Caco-2 (cell line): ENCODE results near the gene GAS5. TPM values are rescaled to one million over a fixed set of nuclear protein-coding genes. Genes with fewer than 3 reads are reported as not detected.
"Not testable (repeated sequence)": the region's sequence is repeated elsewhere in the genome, so short reads cannot be mapped to it uniquely, and the experiment has no call there.

Source experiments
- BruUV-seq: library from RNA; stranded (reverse); fragments of 400-500 nt; replicated peaks from 2 replicates; lab custom pipeline; 2021; lab: Mats Ljungman, UMichigan
- CTCF ChIA-PET: fragments of 300-600 bp; sonication (Branson Sonifier 250); formaldehyde crosslinking; loops from one replicate; lab custom pipeline; 2022; ENCODE audit warnings: antibody characterized with exemption; lab: Charles Lee
- POLR2A ChIA-PET: fragments of 300-600 bp; sonication (Branson Sonifier 250); formaldehyde crosslinking; loops from one replicate; lab custom pipeline; 2022; ENCODE audit warnings: antibody characterized with exemption; lab: Charles Lee
- DNase-seq, 2 experiments: peaks; one replicate each; pipeline versions ENCODE4 v3.0.0 to v3.0.0-alpha.2; 2020 to 2022
- H3K27me3 ChIP-seq: replicated peaks from 2 replicates; pipeline ENCODE4 v1.6.0; 2011; ENCODE audit warnings: low read length; ENCODE audit not compliant: control insufficient read depth, insufficient read depth
- H3K36me3 ChIP-seq: 2 replicates; pipeline ENCODE4 v1.5.1; 2011; ENCODE audit warnings: low read length; ENCODE audit not compliant: control insufficient read depth, insufficient read depth
- H3K4me1 ChIP-seq: fragments of 250-450 bp; sonication (Bioruptor Pico); 2 replicates; pipeline ENCODE4 v1.5.1; 2020; ENCODE audit warnings: mild to moderate bottlenecking
- H3K4me3 ChIP-seq: 2 replicates; pipeline ENCODE4 v1.5.1; 2011; ENCODE audit warnings: low read depth, mild to moderate bottlenecking, control low read depth, low read length
- H3K9me3 ChIP-seq: fragments of 250-450 bp; sonication (Bioruptor Pico); 2 replicates; pipeline ENCODE4 v1.5.1; 2020; ENCODE audit warnings: mild to moderate bottlenecking, moderate library complexity
- H3K27ac Mint-ChIP-seq: one replicate; pipeline ENCODE4 v1.8.0; 2022; ENCODE audit warnings: mixed read lengths; ENCODE audit not compliant: unreplicated experiment
- H3K27me3 Mint-ChIP-seq: one replicate; pipeline ENCODE4 v1.8.0; 2022; ENCODE audit warnings: mixed read lengths; ENCODE audit not compliant: insufficient read depth, unreplicated experiment
- H3K36me3 Mint-ChIP-seq: one replicate; pipeline ENCODE4 v1.8.0; 2022; ENCODE audit warnings: mild to moderate bottlenecking, mixed read lengths; ENCODE audit not compliant: insufficient read depth, unreplicated experiment
- H3K4me1 Mint-ChIP-seq: one replicate; pipeline ENCODE4 v1.8.0; 2022; ENCODE audit warnings: low read depth, mixed read lengths; ENCODE audit not compliant: unreplicated experiment
- H3K4me3 Mint-ChIP-seq: one replicate; pipeline ENCODE4 v1.8.0; 2022; ENCODE audit warnings: mild to moderate bottlenecking, moderate library complexity, mixed read lengths; ENCODE audit not compliant: unreplicated experiment
- H3K9me3 Mint-ChIP-seq: one replicate; pipeline ENCODE4 v1.8.0; 2022; ENCODE audit warnings: mixed read lengths; ENCODE audit not compliant: unreplicated experiment
- intact Hi-C: fragments of 100-400 bp; cut with micrococcal nuclease; formaldehyde crosslinking; loops from one replicate; pipeline ENCODE4 v1.10.0; 2022; ENCODE audit not compliant: unreplicated experiment
- total RNA-seq: library from RNA; stranded (reverse); gene quantifications from 2 replicates; pipeline ENCODE4 v1.2.3, GENCODE V29; 2022
- TF ChIP-seq, protein P1 (sequence below), 2 experiments: fragments of 200-600 bp in 1 of 2; IDR thresholded peaks; 1 replicate in 1 of 2; 2 replicates in 1 of 2; pipeline versions ENCODE4 v1.5.1 to v1.8.0; 2011 to 2022; ENCODE audit warnings: antibody characterized with exemption in 1 of 2, control low read depth in 1 of 2, inconsistent platforms in 1 of 2, low read depth in 1 of 2, low read length in 1 of 2, mild to moderate bottlenecking in 1 of 2, moderate library complexity in 1 of 2; ENCODE audit not compliant: insufficient read depth in 1 of 2, severe bottlenecking in 1 of 2, unreplicated experiment in 1 of 2

GAS5 gene
- total RNA-seq, 1 experiment from 2014 or later, result 641 TPM

GRCh38 chr1:173884701-173885100, 16.9 kb upstream of the GAS5 start:
- no peaks in the 10 kb centered on the region for H3K36me3 Mint-ChIP-seq
- no peak overlapping the region for H3K4me3 Mint-ChIP-seq
- ChIA-PET CTCF (no interaction called here), POLR2A (no interaction called here)
- H3K27me3 ChIP-seq, result no peaks in the 10 kb centered on the region
- H3K4me1 Mint-ChIP-seq, result peaks cover 8% of the 10 kb centered on the region
- TF ChIP-seq, protein P1, sequence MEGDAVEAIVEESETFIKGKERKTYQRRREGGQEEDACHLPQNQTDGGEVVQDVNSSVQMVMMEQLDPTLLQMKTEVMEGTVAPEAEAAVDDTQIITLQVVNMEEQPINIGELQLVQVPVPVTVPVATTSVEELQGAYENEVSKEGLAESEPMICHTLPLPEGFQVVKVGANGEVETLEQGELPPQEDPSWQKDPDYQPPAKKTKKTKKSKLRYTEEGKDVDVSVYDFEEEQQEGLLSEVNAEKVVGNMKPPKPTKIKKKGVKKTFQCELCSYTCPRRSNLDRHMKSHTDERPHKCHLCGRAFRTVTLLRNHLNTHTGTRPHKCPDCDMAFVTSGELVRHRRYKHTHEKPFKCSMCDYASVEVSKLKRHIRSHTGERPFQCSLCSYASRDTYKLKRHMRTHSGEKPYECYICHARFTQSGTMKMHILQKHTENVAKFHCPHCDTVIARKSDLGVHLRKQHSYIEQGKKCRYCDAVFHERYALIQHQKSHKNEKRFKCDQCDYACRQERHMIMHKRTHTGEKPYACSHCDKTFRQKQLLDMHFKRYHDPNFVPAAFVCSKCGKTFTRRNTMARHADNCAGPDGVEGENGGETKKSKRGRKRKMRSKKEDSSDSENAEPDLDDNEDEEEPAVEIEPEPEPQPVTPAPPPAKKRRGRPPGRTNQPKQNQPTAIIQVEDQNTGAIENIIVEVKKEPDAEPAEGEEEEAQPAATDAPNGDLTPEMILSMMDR (IDR thresholded peaks at IDR 0.05; ENCODE audit: insufficient read depth in 1 of 2, low read depth in 1 of 2, low read length in 1 of 2, severe bottlenecking in 1 of 2, unreplicated experiment in 1 of 2), result no peak
- no peak overlapping the region for H3K4me3 ChIP-seq
- H3K9me3 Mint-ChIP-seq, result no peaks in the 10 kb centered on the region
- intact Hi-C loops, result no loop called here
- no TSS peak for BruUV-seq
- H3K36me3 ChIP-seq, result no peaks in the 10 kb centered on the region; the same call in 1 of the 2 replicates
- DNase-seq, result no peak
- no peaks in the 10 kb centered on the region for H3K9me3 ChIP-seq
- H3K27me3 Mint-ChIP-seq, result no peaks in the 10 kb centered on the region
- H3K4me1 ChIP-seq, result peaks cover 5% of the 10 kb centered on the region; the same call in 1 of the 2 replicates
- H3K27ac Mint-ChIP-seq, result no peak overlapping the region

- H3K36me3 ChIP-seq, BruUV-seq, H3K36me3 Mint-ChIP-seq, DNase-seq, H3K4me3 Mint-ChIP-seq, intact Hi-C loops, H3K27ac Mint-ChIP-seq, H3K9me3 ChIP-seq, H3K27me3 ChIP-seq, H3K9me3 Mint-ChIP-seq, H3K27me3 Mint-ChIP-seq, H3K4me3 ChIP-seq, CTCF ChIA-PET, H3K4me1 ChIP-seq, H3K4me1 Mint-ChIP-seq: not testable (repeated sequence)
- POLR2A ChIA-PET, result interaction anchor here (0.8 kb wide), 1 partner anchor 34 kb away, joined by 4 read pairs; no protein-coding TSS in a partner anchor
These were observed 13.3 kb upstream of the GAS5 start for GRCh38 chr1:173881117-173881516.

- no peak for DNase-seq
- no peaks in the 10 kb centered on the region for H3K36me3 ChIP-seq
- 0 out of 2 replicates have a peak, but pooled peaks cover 8% of the 10 kb centered on the region for H3K4me1 ChIP-seq
- CTCF ChIA-PET, result no interaction called here
- no peaks in the 10 kb centered on the region for H3K36me3 Mint-ChIP-seq
- POLR2A ChIA-PET, result no interaction called here
- no peaks in the 10 kb centered on the region for H3K9me3 ChIP-seq
- H3K4me3 ChIP-seq, result no peak overlapping the region
- H3K4me3 Mint-ChIP-seq, result no peak overlapping the region
- no peaks in the 10 kb centered on the region for H3K4me1 Mint-ChIP-seq
- no TSS peak for BruUV-seq
- no peaks in the 10 kb centered on the region for H3K27me3 Mint-ChIP-seq
- H3K9me3 Mint-ChIP-seq, result no peaks in the 10 kb centered on the region
- H3K27ac Mint-ChIP-seq, result no peak overlapping the region
- no peaks in the 10 kb centered on the region for H3K27me3 ChIP-seq
- intact Hi-C loops, result no loop called here
- TF ChIP-seq, protein P1 (IDR thresholded peaks at IDR 0.05; ENCODE audit: insufficient read depth in 1 of 2, low read depth in 1 of 2, low read length in 1 of 2, severe bottlenecking in 1 of 2, unreplicated experiment in 1 of 2), result no peak
These were observed 10.5 kb upstream of the GAS5 start for GRCh38 chr1:173878251-173878650.

DNA sequence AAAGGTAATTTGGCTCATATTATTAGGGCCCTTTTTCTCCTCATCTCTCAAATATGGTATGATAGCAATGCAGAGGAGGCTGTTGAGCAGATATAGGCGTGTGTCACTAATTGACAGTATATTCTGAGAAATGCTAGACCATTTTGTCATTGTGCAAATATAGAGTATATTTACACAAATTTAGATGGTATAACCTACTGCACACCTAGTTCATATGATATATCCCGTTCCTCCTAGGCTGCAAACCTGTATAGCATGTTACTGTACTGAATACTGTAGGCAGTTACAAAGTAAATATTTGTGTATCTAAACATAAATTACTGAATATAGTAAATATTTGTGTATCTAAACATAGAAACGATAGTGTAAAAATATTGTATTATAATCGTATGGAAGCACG, 8.9 kb upstream of the GAS5 start:
- Mint-ChIP-seq H3K27ac (no peak overlapping the region), H3K9me3 (no peaks in the 10 kb centered on the region), H3K4me3 (no peak overlapping the region), H3K27me3 (no peaks in the 10 kb centered on the region), H3K36me3 (no peaks in the 10 kb centered on the region), H3K4me1 (no peaks in the 10 kb centered on the region)
- CTCF ChIA-PET, result no interaction called here
- TF ChIP-seq, protein P1 (IDR thresholded peaks at IDR 0.05; ENCODE audit: insufficient read depth in 1 of 2, low read depth in 1 of 2, low read length in 1 of 2, severe bottlenecking in 1 of 2, unreplicated experiment in 1 of 2), result no peak
- intact Hi-C loops, result no loop called here
- H3K9me3 ChIP-seq, result no peaks in the 10 kb centered on the region
- H3K36me3 ChIP-seq, result no peaks in the 10 kb centered on the region
- H3K4me1 ChIP-seq, result 0 out of 2 replicates have a peak, but pooled peaks cover 8% of the 10 kb centered on the region
- no peak for DNase-seq
- POLR2A ChIA-PET, result no interaction called here
- H3K4me3 ChIP-seq, result no peak overlapping the region
- H3K27me3 ChIP-seq, result no peaks in the 10 kb centered on the region
- no TSS peak for BruUV-seq
